Activated T-helper 2 cell treated with anti-CD3 and anti-CD28 coated beads, Interferon-gamma antibody, Interleukin-2, Interleukin-4, amounts not matched to agents 10 μg/mL and 5 μg/mL and 100 μg/mL, durations not matched to agents 14 hours and 24 hours and 36 hours (primary cell): ENCODE results near the gene BORA. TPM values are rescaled to one million over a fixed set of nuclear protein-coding genes. Genes with fewer than 3 reads are reported as not detected.
"Not testable (repeated sequence)": the region's sequence is repeated elsewhere in the genome, so short reads cannot be mapped to it uniquely, and the experiment has no call there.

Source experiments
- DNase-seq: peaks from one replicate; pipeline ENCODE4 v3.0.0; 2021; ENCODE audit warnings: low spot score
- H3K27ac Mint-ChIP-seq: one replicate; pipeline ENCODE4 v1.8.0; 2021; ENCODE audit warnings: mixed read lengths
- H3K27me3 Mint-ChIP-seq: one replicate; pipeline ENCODE4 v1.8.0; 2021; ENCODE audit warnings: low read depth, mixed read lengths
- H3K36me3 Mint-ChIP-seq: one replicate; pipeline ENCODE4 v1.8.0; 2021; ENCODE audit warnings: low read depth, mixed read lengths
- H3K4me1 Mint-ChIP-seq: one replicate; pipeline ENCODE4 v1.8.0; 2021; ENCODE audit warnings: low read depth, mixed read lengths
- H3K4me3 Mint-ChIP-seq: one replicate; pipeline ENCODE4 v1.8.0; 2021; ENCODE audit warnings: low read depth, mild to moderate bottlenecking, moderate library complexity, mixed read lengths
- H3K9me3 Mint-ChIP-seq: one replicate; pipeline ENCODE4 v1.8.0; 2021; ENCODE audit warnings: mixed read lengths
- intact Hi-C: fragments of 100-400 bp; cut with micrococcal nuclease; formaldehyde crosslinking; loops from one replicate; pipeline ENCODE4 v1.15.1; 2023
- total RNA-seq: library from RNA; stranded (reverse); gene quantifications from 2 replicates; pipeline ENCODE4 v1.2.3, GENCODE V29; 2022

BORA gene
- total RNA-seq = 18.3 and 18.4 TPM in 2 replicates

DNA sequence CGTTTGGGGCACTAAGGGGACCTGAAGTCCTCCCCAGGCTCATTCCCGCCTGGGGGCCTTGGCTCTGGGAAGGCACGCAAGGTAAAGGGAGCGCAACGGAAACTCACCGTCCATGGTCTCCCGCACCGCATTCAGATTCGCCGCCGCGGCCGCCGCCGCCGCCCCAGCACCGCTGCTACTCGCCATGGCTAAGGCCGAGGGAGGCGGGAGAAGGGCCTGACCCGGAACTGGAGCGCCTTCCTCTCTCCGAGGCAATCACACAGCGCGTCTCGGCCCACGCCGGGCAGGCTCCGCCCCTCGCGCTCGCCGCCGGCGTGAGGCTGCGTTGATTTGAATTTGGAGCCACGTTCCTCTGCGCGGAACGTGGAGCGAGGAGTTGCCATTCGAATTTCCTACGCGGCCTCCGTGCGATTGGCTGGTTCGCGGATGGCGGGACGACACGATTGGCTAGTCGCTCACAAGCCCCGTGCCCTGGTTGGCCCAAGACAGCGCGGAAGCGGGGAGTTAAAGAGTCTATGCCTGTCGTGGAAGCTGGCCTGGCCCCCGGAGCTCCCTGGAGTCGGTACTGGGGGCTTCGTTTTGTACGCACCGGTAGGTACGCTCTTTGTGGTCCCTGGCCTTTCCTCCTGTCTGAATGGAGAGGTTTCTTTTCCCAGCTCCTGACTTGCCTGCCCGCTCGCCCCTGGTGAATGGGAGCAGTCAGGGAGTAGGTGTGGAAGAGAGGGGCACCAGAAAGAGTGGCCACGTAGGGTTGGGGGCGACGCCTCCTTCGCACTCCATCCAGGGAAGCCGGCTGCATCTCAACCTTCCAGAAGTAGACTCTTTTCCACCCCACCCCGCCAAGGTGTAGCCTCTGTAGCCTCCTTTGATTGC lies at the start of gene BORA, which contains the start of gene MZT1:
BORA (plus strand) TSS at position 507 of the 873 bp plus-strand sequence. CDS start 1,018 bp downstream, outside the sequence.
MZT1 (minus strand) TSS at position 213 of the 873 bp plus-strand sequence; CDS start at position 186, 27 bp downstream.
- Mint-ChIP-seq H3K27ac (peak within 1 kb of the TSS; percentile 87), H3K36me3 (peaks cover 57% of the 10 kb centered on the region), H3K9me3 (no peaks in the 10 kb centered on the region), H3K4me3 (peak within 1 kb of the TSS; percentile 95), H3K27me3 (no peaks in the 10 kb centered on the region), H3K4me1 (peaks cover 49% of the 10 kb centered on the region)
- intact Hi-C loops = loop anchor here (1.0 to 5.0 kb wide), 3 partner anchors 8 to 330 kb away; partner anchors contain the start of genes DIS3 and KLF5
- DNase-seq = peak; percentile 96

DNA sequence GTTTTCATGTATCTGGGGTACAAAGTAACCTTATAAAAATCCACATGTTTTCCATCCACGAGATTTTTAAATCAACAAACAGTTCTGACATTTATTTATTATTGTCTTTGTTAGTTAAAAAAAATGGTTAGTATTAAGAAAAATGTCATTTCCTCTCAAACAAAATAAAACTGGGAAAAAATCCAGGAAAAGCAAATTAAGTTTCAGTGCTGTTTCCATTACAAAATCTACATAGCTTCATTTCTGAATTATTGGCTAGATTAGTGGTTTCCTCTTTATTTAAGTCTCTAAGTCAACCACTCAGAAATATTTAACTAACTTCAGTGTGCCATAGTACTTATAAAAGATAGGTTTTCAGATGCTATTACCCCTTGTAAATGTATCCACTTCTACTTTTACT lies 49.4 kb upstream of the BORA start:
- Mint-ChIP-seq H3K4me3 (no peak overlapping the region), H3K27me3 (no peaks in the 10 kb centered on the region), H3K36me3 (no peaks in the 10 kb centered on the region), H3K9me3 (no peaks in the 10 kb centered on the region), H3K27ac (no peak overlapping the region), H3K4me1 (no peaks in the 10 kb centered on the region)
- DNase-seq = no peak
- intact Hi-C loops = no loop called here

DNA sequence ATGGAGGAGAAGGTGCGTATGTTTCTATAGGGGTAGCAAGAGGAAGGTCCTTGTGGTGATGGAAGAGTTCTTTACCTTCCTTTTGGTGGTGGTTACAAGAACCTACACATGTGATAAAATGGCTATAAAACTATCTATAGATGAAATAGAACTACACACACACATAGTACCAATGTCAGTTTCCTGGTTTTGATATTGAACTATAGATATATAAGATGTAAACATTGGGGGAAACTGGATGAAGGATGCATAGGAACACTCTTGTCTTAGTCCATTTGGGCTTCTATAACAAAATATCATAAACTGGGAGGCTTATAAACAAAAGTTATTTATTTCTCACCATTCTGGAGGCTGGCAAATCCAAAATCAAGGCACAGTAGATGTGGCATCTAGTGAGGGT lies 47.4 kb upstream of the BORA start:
- Mint-ChIP-seq H3K27me3 (peaks cover 4% of the 10 kb centered on the region), H3K4me1 (no peaks in the 10 kb centered on the region), H3K9me3 (no peaks in the 10 kb centered on the region), H3K27ac (no peak overlapping the region), H3K4me3 (no peak overlapping the region), H3K36me3 (no peaks in the 10 kb centered on the region)
- intact Hi-C loops = no loop called here
- DNase-seq = no peak

- H3K36me3 Mint-ChIP-seq = no peaks in the 10 kb centered on the region
These were observed 41.0 kb upstream of the BORA start for GRCh38 chr13:72686766-72687165.

GRCh38 chr13:72689181-72689696 lies 38.5 kb upstream of the BORA start:
- Mint-ChIP-seq H3K27me3 (peaks cover 5% of the 10 kb centered on the region), H3K36me3 (no peaks in the 10 kb centered on the region), H3K4me1 (no peaks in the 10 kb centered on the region), H3K9me3 (no peaks in the 10 kb centered on the region), H3K4me3 (no peak overlapping the region), H3K27ac (no peak overlapping the region)
- intact Hi-C loops = no loop called here
- no peak for DNase-seq

More at GRCh38 chr13:72686766-72687165, 41.0 kb upstream of the BORA start:
- intact Hi-C loops = no loop called here
- Mint-ChIP-seq H3K4me3 (no peak overlapping the region), H3K27me3 (peaks cover 10% of the 10 kb centered on the region), H3K4me1 (no peaks in the 10 kb centered on the region), H3K27ac (no peak overlapping the region), H3K9me3 (no peaks in the 10 kb centered on the region)
- no peak for DNase-seq

DNA sequence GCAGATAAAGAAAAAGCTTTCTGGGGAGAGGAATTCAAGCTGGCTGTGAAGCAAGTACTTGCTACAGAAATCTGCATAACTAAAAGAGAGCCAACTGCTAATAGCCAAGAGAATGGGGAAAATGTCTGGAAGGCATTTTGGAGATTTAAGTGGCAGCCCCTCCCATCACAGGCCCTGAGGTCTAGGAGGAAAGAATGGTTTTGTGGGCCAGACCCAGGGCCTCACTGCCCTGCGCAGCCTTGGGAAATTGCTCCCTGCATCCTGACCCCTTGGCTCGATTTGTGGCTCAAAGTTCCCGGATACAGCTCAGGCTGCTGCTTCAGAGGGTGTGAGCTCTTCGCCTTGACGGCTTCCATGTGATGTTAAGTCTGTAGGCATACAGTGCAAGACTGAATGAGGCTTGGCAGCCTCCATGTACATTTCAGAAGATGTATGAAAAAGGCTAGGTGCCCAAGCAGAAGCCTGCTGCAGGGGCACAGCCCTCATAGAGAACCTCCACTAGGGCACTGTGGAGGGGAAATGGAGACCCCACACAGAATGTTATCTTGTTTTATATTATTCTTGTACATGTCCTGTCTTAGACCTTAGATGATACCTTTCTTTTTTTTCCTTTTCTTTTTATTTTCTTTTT lies 34.7 kb upstream of the BORA start:
- intact Hi-C loops = no loop called here
- Mint-ChIP-seq H3K27ac (no peak overlapping the region), H3K4me1 (no peaks in the 10 kb centered on the region), H3K4me3 (no peak overlapping the region), H3K36me3 (no peaks in the 10 kb centered on the region), H3K27me3 (no peaks in the 10 kb centered on the region), H3K9me3 (no peaks in the 10 kb centered on the region)
- DNase-seq = no peak

DNA sequence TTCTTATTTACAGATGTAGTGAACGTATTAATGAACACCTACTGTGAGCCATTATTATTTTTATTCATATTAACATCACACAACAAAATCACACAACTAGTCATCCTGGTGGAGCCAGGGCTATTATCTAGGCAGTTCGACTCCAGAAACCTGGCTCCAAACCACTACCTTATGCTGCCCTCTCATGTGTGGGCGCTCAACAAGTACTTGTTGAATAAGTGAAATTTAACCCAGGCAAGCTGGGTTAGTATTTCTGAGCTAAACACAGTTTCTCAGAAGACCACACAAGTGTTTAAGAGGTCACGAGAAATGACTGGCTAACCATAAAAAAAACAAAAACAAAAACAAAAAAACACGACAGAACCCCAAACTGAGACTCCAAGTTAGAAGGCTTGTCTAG lies 33.9 kb upstream of the BORA start:
- H3K36me3 Mint-ChIP-seq = no peaks in the 10 kb centered on the region
- no peaks in the 10 kb centered on the region for H3K4me1 Mint-ChIP-seq
- H3K4me3 Mint-ChIP-seq = no peak overlapping the region
- intact Hi-C loops = no loop called here
- DNase-seq = no peak
- no peaks in the 10 kb centered on the region for H3K9me3 Mint-ChIP-seq
- no peaks in the 10 kb centered on the region for H3K27me3 Mint-ChIP-seq
- no peak overlapping the region for H3K27ac Mint-ChIP-seq

DNA sequence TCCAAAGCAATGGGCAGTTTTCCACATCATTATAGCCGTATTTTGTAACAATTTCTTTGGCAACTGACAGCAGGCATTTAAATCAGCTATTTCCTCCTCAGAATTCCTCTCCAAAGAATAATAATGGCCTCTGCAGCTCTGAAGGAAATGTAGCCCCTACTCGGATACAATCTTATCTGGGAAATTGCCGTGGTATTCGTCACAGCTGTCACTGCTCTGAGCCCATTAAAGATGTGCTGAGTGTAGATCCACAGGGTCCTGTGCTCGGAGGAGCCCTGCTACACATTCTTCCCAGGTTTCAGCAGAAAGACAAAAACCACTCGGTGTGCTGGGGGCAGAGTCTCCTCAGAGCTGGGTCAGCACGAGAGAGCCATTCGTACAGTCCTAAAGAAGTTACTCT lies 33.4 kb upstream of the BORA start:
- no peaks in the 10 kb centered on the region for H3K9me3 Mint-ChIP-seq
- no peak overlapping the region for H3K27ac Mint-ChIP-seq
- no peak overlapping the region for H3K4me3 Mint-ChIP-seq
- H3K4me1 Mint-ChIP-seq = no peaks in the 10 kb centered on the region
- no peaks in the 10 kb centered on the region for H3K27me3 Mint-ChIP-seq
- no peaks in the 10 kb centered on the region for H3K36me3 Mint-ChIP-seq
- intact Hi-C loops = no loop called here
- DNase-seq = no peak

- intact Hi-C loops = no loop called here
- Mint-ChIP-seq H3K27ac (no peak overlapping the region), H3K27me3 (no peaks in the 10 kb centered on the region), H3K4me3 (no peak overlapping the region), H3K4me1 (no peaks in the 10 kb centered on the region), H3K9me3 (no peaks in the 10 kb centered on the region), H3K36me3 (no peaks in the 10 kb centered on the region)
- DNase-seq = no peak
These were observed 31.1 kb upstream of the BORA start for GRCh38 chr13:72696579-72696978.

DNA sequence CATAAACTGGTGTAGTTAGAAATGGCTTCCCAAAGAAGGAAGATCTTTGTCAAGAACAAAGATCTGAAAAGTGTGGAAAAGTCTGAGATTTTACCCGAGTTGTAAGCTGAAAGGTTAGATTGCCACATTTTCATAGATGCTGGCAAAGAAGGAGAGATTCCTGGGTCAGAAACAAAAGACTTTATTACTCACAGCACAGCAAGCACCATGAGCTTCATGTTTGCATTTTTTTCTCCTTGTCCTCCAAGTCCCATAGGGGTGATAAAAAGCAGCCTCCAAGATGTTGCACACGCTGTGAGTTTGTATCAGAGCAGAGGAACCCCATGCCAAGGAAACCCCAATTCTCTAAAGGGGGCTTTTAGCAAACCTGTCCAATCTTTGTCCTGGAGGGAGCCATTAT lies 29.6 kb upstream of the BORA start:
- Mint-ChIP-seq H3K27me3 (no peaks in the 10 kb centered on the region), H3K9me3 (no peaks in the 10 kb centered on the region), H3K4me1 (no peaks in the 10 kb centered on the region), H3K36me3 (no peaks in the 10 kb centered on the region), H3K27ac (no peak overlapping the region), H3K4me3 (no peak overlapping the region)
- DNase-seq = no peak
- intact Hi-C loops = no loop called here

GRCh38 chr13:72700509-72700908 lies 27.2 kb upstream of the BORA start:
- H3K27me3 Mint-ChIP-seq = no peaks in the 10 kb centered on the region
- intact Hi-C loops = no loop called here
- H3K9me3 Mint-ChIP-seq = peaks cover 2% of the 10 kb centered on the region
- H3K4me1 Mint-ChIP-seq = no peaks in the 10 kb centered on the region
- DNase-seq = no peak
- no peak overlapping the region for H3K27ac Mint-ChIP-seq
- H3K36me3 Mint-ChIP-seq = peaks cover 9% of the 10 kb centered on the region
- no peak overlapping the region for H3K4me3 Mint-ChIP-seq

- no peaks in the 10 kb centered on the region for H3K27me3 Mint-ChIP-seq
- peaks cover 14% of the 10 kb centered on the region for H3K9me3 Mint-ChIP-seq
- no peak for DNase-seq
- peaks cover 94% of the 10 kb centered on the region for H3K36me3 Mint-ChIP-seq
- H3K27ac Mint-ChIP-seq = no peak overlapping the region
- H3K4me3 Mint-ChIP-seq = no peak overlapping the region
- intact Hi-C loops = no loop called here
- peaks cover 27% of the 10 kb centered on the region for H3K4me1 Mint-ChIP-seq
These were observed 10.9 kb upstream of the BORA start for GRCh38 chr13:72716776-72717175.

DNA sequence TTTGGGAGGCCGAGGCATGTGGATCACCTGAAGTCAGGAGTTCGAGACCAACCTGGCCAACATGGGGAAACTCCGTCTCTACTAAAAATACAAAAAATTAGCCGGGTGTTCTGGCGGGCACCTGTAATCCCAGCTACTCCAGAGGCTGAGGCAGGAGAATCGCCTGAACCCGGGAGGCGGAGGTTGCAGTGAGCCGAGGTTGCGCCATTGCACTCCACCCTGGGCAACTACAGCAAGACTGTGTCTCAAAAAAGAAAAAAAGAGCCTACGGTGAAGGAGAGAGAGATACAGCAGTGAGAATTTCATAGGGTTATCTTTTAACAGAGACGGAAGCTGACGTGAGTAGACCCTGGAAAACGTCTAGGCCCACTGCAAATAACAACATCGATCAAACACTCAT lies 1.5 kb upstream of the BORA start:
- intact Hi-C loops = loop anchor here (5.0 kb wide), 1 partner anchor 331 kb away; the partner anchor contains the start of gene KLF5
- Mint-ChIP-seq H3K27ac (peak overlapping the region; percentile 31), H3K4me1 (peaks cover 53% of the 10 kb centered on the region), H3K36me3 (peaks cover 58% of the 10 kb centered on the region), H3K4me3 (peak overlapping the region; percentile 95)
- not testable (repeated sequence) for DNase-seq, H3K9me3 Mint-ChIP-seq, H3K27me3 Mint-ChIP-seq
